Esophagus squamous epithelium (tissue), 5 donors: ENCODE results near the gene MS4A2. TPM values are rescaled to one million over a fixed set of nuclear protein-coding genes. Genes with fewer than 3 reads are reported as not detected.

ENCODE experiments used
- DNase-seq: peaks from one replicate; lab custom pipeline; 2025; lab: John Stamatoyannopoulos, UW
- H3K27ac ChIP-seq, 4 donors: fragments of 200-600 bp; sonication (generic); one replicate each; pipeline ENCODE4 v1.5.1; 2016 to 2019; ENCODE audit warnings: mild to moderate bottlenecking in 1 of 4
- H3K27me3 ChIP-seq, 4 donors: fragments of 200-600 bp; sonication (generic); 1 replicate in 3 of 4; 2 replicates in 1 of 4; pipeline versions ENCODE4 v1.5.1 to v1.6.0; 2017 to 2021; ENCODE audit warnings: antibody characterized with exemption in 1 of 4
- H3K36me3 ChIP-seq, 3 donors: fragments of 200-600 bp; sonication (generic); one replicate each; pipeline ENCODE4 v1.5.1; 2016 to 2019
- H3K4me1 ChIP-seq, 3 donors: fragments of 200-600 bp; sonication (generic); one replicate each; pipeline ENCODE4 v1.5.1; 2017 to 2019
- H3K4me3 ChIP-seq, 4 donors: fragments of 200-600 bp; sonication (generic); 1 replicate in 3 of 4; 2 replicates in 1 of 4; pipeline ENCODE4 v1.5.1; 2016 to 2019; ENCODE audit warnings: mild to moderate bottlenecking in 2 of 4, moderate library complexity in 1 of 4
- H3K9me3 ChIP-seq, 3 donors: fragments of 200-600 bp; sonication (generic); one replicate each; pipeline ENCODE4 v1.5.1; 2016 to 2019
- CTCF ChIP-seq, 6 experiments: fragments of 450-650 bp in 4 of 6; fragments of 200-600 bp in 2 of 6; sonication (generic) in 2 of 6; IDR thresholded peaks; one replicate each; pipeline ENCODE4 v1.5.1; 2016 to 2019; ENCODE audit warnings: antibody characterized with exemption in 6 of 6, mild to moderate bottlenecking in 4 of 6, moderate library complexity in 4 of 6
- POLR2A ChIP-seq, 4 donors: fragments of 450-650 bp; IDR thresholded peaks; one replicate each; pipeline ENCODE4 v1.6.1; 2017; ENCODE audit warnings: antibody characterized with exemption in 4 of 4, mild to moderate bottlenecking in 4 of 4, moderate library complexity in 3 of 4
- WGBS, 2 donors: methylation state at CpG; one replicate each; pipeline ENCODE4 v1.1.5; 2018; 5-methylcytosine and 5-hydroxymethylcytosine counted together
- intact Hi-C: fragments of 100-400 bp; cut with DNase I; formaldehyde crosslinking; loops from one replicate; pipeline ENCODE4 v1.15.0; 2022
- total RNA-seq, 4 donors: library from RNA; depleted of rRNA; stranded (reverse); fragments of >200 nt; gene quantifications; one replicate each; pipeline ENCODE4 v1.1.0, GENCODE V29; 2016
- donor health status: DM: yes; HTN: yes; CAD: no.

The MS4A2 gene
- total RNA-seq, 4 donors from 2014 or later = 0.12 to 13.2 TPM; not detected in 2

GRCh38 chr11:60130496-60130895 is 42.0 kb downstream of the MS4A2 start:
- no peak overlapping the region for H3K27ac ChIP-seq
- H3K9me3 ChIP-seq = peaks cover 0 to 6% (median 0%) of the 10 kb centered on the region in 3 donors
- intact Hi-C loops = no loop called here
- H3K4me3 ChIP-seq = no peak overlapping the region
- TF ChIP-seq CTCF (IDR thresholded peaks at IDR 0.05) (peak in 1 of 6 experiments; percentile 31), POLR2A (IDR thresholded peaks at IDR 0.05) (no peak)
- H3K4me1 ChIP-seq = no peaks in the 10 kb centered on the region
- no peaks in the 10 kb centered on the region for H3K36me3 ChIP-seq
- no peaks in the 10 kb centered on the region for H3K27me3 ChIP-seq
- DNase-seq = no peak

- peaks cover 0 to 6% (median 0%) of the 10 kb centered on the region in 3 donors for H3K9me3 ChIP-seq
- no peaks in the 10 kb centered on the region for H3K36me3 ChIP-seq
- H3K27me3 ChIP-seq = no peaks in the 10 kb centered on the region
- no peak for DNase-seq
- no peak overlapping the region for H3K4me3 ChIP-seq
- TF ChIP-seq CTCF (IDR thresholded peaks at IDR 0.05) = no peak
- no peak for TF ChIP-seq POLR2A (IDR thresholded peaks at IDR 0.05)
- H3K27ac ChIP-seq = no peak overlapping the region
- intact Hi-C loops = no loop called here
- WGBS, 2 donors = 67 to 73% methylated on average over 3 of the region's 3 CpGs
- H3K4me1 ChIP-seq = no peaks in the 10 kb centered on the region
These were observed 43.4 kb downstream of the MS4A2 start for GRCh38 chr11:60131912-60132311.

GRCh38 chr11:60133917-60134316 is 45.5 kb downstream of the MS4A2 start:
- H3K36me3 ChIP-seq = no peaks in the 10 kb centered on the region
- 0% methylated on average over 1 of the region's 1 CpG for WGBS, 2 donors
- TF ChIP-seq CTCF (IDR thresholded peaks at IDR 0.05) (no peak), POLR2A (IDR thresholded peaks at IDR 0.05) (no peak)
- no peaks in the 10 kb centered on the region for H3K4me1 ChIP-seq
- H3K27me3 ChIP-seq = no peaks in the 10 kb centered on the region
- H3K4me3 ChIP-seq = no peak overlapping the region
- no peak overlapping the region for H3K27ac ChIP-seq
- no peak for DNase-seq
- H3K9me3 ChIP-seq = peaks cover 0 to 6% (median 0%) of the 10 kb centered on the region in 3 donors
- intact Hi-C loops = no loop called here

- intact Hi-C loops = no loop called here
- DNase-seq = no peak
- H3K27me3 ChIP-seq = no peaks in the 10 kb centered on the region
- H3K9me3 ChIP-seq = no peaks in the 10 kb centered on the region
- H3K4me3 ChIP-seq = no peak overlapping the region
- no peaks in the 10 kb centered on the region for H3K36me3 ChIP-seq
- TF ChIP-seq POLR2A (IDR thresholded peaks at IDR 0.05) = no peak
- no peak for TF ChIP-seq CTCF (IDR thresholded peaks at IDR 0.05)
- H3K4me1 ChIP-seq = no peaks in the 10 kb centered on the region
- WGBS, 2 donors = 80 to 83% methylated on average over 3 of the region's 3 CpGs
- no peak overlapping the region for H3K27ac ChIP-seq
These were observed 55.3 kb downstream of the MS4A2 start for GRCh38 chr11:60143768-60144167.

- Histone ChIP-seq H3K36me3 (no peaks in the 10 kb centered on the region), H3K9me3 (no peaks in the 10 kb centered on the region), H3K27me3 (no peaks in the 10 kb centered on the region), H3K4me1 (no peaks in the 10 kb centered on the region), H3K27ac (no peak overlapping the region), H3K4me3 (no peak overlapping the region)
- no peak for DNase-seq
- intact Hi-C loops = no loop called here
- TF ChIP-seq POLR2A (IDR thresholded peaks at IDR 0.05) (no peak), CTCF (IDR thresholded peaks at IDR 0.05) (no peak)
- 57 to 69% methylated on average over 3 of the region's 3 CpGs for WGBS, 2 donors
These were observed 57.2 kb downstream of the MS4A2 start for GRCh38 chr11:60145677-60146076.

Other genes with a start within 250 kb of the MS4A2 start
- gene CBLIF, start 243.2 kb upstream of the MS4A2 start, total RNA-seq = not detected
- gene TCN1, start 222.2 kb upstream of the MS4A2 start, total RNA-seq = 100 to 1,000 TPM in 1 of 4 donors, 10 to 100 TPM in 3; 10.3 to 108 (median 39.0) TPM
- not detected for gene OOSP3, start 209.9 kb upstream of the MS4A2 start, total RNA-seq
- not detected for gene OOSP1, start 150.2 kb upstream of the MS4A2 start, total RNA-seq
- under 1 TPM in 1 of 4 donors, not detected in 3; 0.95 TPM for gene OOSP4A, start 124.6 kb upstream of the MS4A2 start, total RNA-seq
- gene OOSP4B, start 71.5 kb upstream of the MS4A2 start, total RNA-seq = not detected
- gene OOSP2, start 48.3 kb upstream of the MS4A2 start, total RNA-seq = not detected
- not detected for gene MS4A3, start 32.0 kb upstream of the MS4A2 start, total RNA-seq
- 10 to 100 TPM in 2 of 4 donors, 1 to 10 TPM in 2; 2.7 to 87.7 (median 23.7) TPM for gene MS4A6A, start 94.4 kb downstream of the MS4A2 start, total RNA-seq
- 1 to 10 TPM in 1 of 4 donors, under 1 TPM in 2, not detected in 1; 0.32 to 4.2 (median 0.88) TPM for gene MS4A4E, start 154.5 kb downstream of the MS4A2 start, total RNA-seq
- 10 to 100 TPM in 2 of 4 donors, 1 to 10 TPM in 1, under 1 TPM in 1; 0.42 to 32.0 (median 8.3) TPM for gene MS4A4A, start 192.0 kb downstream of the MS4A2 start, total RNA-seq
- not detected for gene MS4A6E, start 238.6 kb downstream of the MS4A2 start, total RNA-seq